Measurements from ENCODE around the gene CYP2S1. TPM values are rescaled to one million over a fixed set of nuclear protein-coding genes. Genes with fewer than 3 reads are reported as not detected.

Gene CYP2S1
- total RNA-seq, 3 donors from 2014 or later, result 0.80 to 2.0 (median 2.0) TPM

DNA sequence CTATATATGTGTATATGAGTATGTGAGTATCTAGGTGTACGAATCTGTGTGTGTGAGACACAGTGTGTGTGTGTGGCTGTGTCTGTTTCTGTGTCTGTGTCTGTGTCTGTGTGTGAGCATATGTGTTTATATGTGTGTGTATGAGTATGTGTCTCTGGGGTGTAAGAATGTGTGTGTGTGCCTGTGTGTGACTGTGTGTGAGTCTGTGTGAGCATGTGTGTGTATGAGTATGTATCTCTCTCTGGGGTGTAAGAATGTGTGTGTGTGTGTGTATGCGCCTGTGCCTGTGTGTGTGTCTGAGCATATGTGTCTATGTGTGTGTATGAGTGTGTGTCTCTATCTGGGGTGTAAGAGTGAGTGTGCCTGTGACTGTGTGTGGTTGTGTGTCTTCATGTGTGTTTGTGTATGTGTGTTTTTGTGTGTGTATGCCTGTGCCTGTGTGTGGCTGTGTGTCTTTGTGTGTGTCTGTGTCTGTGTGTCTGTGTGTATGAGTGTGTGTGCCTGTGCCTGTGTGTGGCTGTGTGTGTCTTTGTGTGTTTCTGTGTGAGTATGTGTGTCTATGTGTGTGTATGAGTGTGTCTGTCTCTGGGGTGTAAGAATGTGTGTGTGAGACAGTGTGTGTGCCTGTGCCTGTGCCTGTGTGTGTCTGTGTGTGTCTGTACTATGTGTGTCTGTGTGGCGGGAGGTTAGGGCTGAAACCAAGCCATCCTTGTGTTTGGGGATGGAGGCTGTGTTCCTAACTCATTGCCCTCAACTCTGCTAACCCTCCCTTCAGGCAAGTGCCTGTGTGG lies 37.2 kb downstream of the CYP2S1 start:
- peaks cover 0 to 7% of the 10 kb centered on the region in 2 donors for H3K4me1 ChIP-seq
- no peaks in the 10 kb centered on the region for H3K36me3 ChIP-seq
- TF ChIP-seq POLR2AphosphoS5 (IDR thresholded peaks at IDR 0.05) (no peak), POLR2A (IDR thresholded peaks at IDR 0.05) (no peak)
- TF ChIP-seq, protein P1, sequence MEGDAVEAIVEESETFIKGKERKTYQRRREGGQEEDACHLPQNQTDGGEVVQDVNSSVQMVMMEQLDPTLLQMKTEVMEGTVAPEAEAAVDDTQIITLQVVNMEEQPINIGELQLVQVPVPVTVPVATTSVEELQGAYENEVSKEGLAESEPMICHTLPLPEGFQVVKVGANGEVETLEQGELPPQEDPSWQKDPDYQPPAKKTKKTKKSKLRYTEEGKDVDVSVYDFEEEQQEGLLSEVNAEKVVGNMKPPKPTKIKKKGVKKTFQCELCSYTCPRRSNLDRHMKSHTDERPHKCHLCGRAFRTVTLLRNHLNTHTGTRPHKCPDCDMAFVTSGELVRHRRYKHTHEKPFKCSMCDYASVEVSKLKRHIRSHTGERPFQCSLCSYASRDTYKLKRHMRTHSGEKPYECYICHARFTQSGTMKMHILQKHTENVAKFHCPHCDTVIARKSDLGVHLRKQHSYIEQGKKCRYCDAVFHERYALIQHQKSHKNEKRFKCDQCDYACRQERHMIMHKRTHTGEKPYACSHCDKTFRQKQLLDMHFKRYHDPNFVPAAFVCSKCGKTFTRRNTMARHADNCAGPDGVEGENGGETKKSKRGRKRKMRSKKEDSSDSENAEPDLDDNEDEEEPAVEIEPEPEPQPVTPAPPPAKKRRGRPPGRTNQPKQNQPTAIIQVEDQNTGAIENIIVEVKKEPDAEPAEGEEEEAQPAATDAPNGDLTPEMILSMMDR (IDR thresholded peaks at IDR 0.05), result no peak
- peak overlapping the region in 1 of 2 donors; percentile 25 for H3K27ac ChIP-seq
- no peaks in the 10 kb centered on the region for H3K9me3 ChIP-seq
- no peak for DNase-seq (ENCODE audit: low spot score in 2 of 2)
- no peaks in the 10 kb centered on the region for H3K27me3 ChIP-seq
- H3K4me3 ChIP-seq, result no peak overlapping the region
- intact Hi-C loops (cut with DNase I; ENCODE audit: low total_unique reads), result no loop called here

DNA sequence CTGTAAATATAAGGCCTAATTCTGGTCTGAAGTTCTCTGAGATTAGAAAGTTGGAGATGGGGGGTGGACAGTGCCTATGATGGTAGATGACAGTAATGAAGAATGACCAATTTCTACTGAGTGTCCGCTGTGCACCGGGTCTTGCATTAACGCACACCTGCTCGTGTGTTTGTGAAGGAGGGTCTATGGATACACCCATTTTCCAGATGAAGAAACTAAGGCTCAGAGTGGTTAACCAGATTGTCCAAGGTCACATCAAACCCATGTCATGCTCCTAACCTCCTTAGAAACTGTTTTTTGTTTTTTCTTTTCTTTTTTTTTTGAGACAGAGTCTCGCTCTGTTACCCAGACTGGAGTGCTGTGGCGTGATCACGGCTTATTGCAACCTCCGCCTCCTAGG lies 39.7 kb downstream of the CYP2S1 start:
- H3K4me1 ChIP-seq, result no peaks in the 10 kb centered on the region
- no peak overlapping the region for H3K27ac ChIP-seq
- H3K27me3 ChIP-seq, result no peaks in the 10 kb centered on the region
- TF ChIP-seq, protein P1 (IDR thresholded peaks at IDR 0.05), result no peak
- no peak for TF ChIP-seq POLR2AphosphoS5 (IDR thresholded peaks at IDR 0.05)
- TF ChIP-seq POLR2A (IDR thresholded peaks at IDR 0.05), result no peak
- H3K9me3 ChIP-seq, result no peaks in the 10 kb centered on the region
- DNase-seq (ENCODE audit: low spot score in 2 of 2), result no peak
- intact Hi-C loops (cut with DNase I; ENCODE audit: low total_unique reads), result no loop called here
- no peaks in the 10 kb centered on the region for H3K36me3 ChIP-seq
- no peak overlapping the region for H3K4me3 ChIP-seq

DNA sequence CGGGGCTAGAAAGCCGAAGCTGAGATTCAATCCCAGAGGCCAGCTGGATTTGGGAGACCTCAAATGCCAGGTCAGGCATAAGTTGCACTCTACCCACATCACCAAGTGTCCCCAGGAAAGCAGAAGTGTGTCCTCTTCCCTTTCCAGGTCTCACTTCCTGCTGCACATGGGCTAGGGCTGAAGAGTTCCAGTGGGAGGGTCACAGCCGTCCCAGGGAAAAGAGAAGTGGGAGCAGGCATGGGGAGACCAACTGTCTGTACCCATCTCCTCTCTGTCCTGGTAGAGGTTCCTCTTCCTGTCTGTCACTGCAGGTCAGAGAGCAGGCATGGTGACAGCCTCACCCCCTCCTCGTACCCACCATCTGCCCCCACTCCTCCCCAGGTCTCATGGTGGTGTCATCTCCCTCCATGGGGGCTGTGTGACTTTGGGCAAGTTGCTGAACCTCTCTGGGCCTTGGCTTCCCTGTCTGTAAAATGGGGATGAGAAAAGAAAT lies 40.8 kb downstream of the CYP2S1 start:
- intact Hi-C loops (cut with DNase I; ENCODE audit: low total_unique reads), result no loop called here
- no peak overlapping the region for H3K27ac ChIP-seq

DNA sequence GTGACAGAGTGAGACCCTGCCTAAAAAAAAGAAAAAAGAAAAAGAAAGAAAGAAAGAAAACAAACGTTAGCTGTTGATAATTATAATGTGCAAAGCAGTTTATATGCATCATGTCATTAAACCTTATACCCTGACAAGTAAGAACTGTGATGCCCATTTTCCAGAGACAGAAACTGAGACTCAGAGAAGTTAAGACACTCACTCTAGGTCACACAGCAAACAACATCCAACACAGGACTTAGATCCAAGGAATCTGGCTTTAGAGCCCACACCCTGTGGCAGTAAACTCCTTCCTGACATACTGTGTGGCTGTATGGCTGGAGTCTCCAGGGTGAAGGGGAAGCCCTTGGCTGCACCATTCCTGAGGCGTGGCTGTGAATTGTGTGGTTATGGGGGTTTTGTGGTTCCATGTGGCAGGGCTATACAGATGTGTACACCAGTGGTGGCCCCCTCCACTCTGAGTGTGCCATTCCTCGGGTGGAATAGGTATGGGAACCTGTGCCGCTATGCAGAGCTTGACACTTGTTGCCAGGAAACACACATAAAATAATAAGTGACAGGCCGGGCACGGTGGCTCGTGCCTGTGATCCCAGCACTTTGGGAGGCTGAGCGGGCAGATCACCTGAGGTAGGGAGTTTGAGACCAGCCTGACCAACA lies 41.6 kb downstream of the CYP2S1 start:
- no peaks in the 10 kb centered on the region for H3K27me3 ChIP-seq
- intact Hi-C loops (cut with DNase I; ENCODE audit: low total_unique reads), result no loop called here
- H3K9me3 ChIP-seq, result no peaks in the 10 kb centered on the region
- H3K36me3 ChIP-seq, result no peaks in the 10 kb centered on the region
- DNase-seq (ENCODE audit: low spot score in 2 of 2), result no peak
- H3K27ac ChIP-seq, result no peak overlapping the region
- TF ChIP-seq POLR2A (IDR thresholded peaks at IDR 0.05), result no peak
- TF ChIP-seq, protein P1 (IDR thresholded peaks at IDR 0.05), result no peak
- no peak for TF ChIP-seq POLR2AphosphoS5 (IDR thresholded peaks at IDR 0.05)
- no peaks in the 10 kb centered on the region for H3K4me1 ChIP-seq
- no peak overlapping the region for H3K4me3 ChIP-seq

More for the DNA sequence above, 40.8 kb downstream of the CYP2S1 start:
- no peaks in the 10 kb centered on the region for H3K27me3 ChIP-seq
- TF ChIP-seq POLR2A (IDR thresholded peaks at IDR 0.05) (no peak), POLR2AphosphoS5 (IDR thresholded peaks at IDR 0.05) (no peak)
- TF ChIP-seq, protein P1 (IDR thresholded peaks at IDR 0.05), result no peak
- H3K4me1 ChIP-seq, result no peaks in the 10 kb centered on the region
- H3K4me3 ChIP-seq, result no peak overlapping the region
- DNase-seq (ENCODE audit: low spot score in 2 of 2), result no peak
- H3K36me3 ChIP-seq, result no peaks in the 10 kb centered on the region
- no peaks in the 10 kb centered on the region for H3K9me3 ChIP-seq

DNA sequence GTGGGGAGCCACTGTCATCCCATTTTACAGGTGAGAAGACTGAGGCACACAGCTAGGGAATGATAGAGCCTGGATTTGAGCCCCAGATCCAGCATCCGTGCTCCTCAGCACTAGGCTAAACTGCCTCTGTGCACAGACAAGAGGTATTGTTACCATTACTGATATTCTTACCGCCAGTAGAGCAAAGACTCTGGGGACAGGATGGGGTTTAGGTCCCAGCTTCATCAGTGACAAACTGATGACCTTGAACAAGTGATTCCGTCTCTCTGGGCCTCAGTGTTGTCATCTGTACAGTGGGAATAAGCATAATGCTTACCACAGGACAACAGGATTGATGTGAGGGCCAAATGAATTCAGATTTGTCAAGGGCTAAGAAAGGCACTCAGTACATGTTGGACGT lies 42.5 kb downstream of the CYP2S1 start:
- Histone ChIP-seq H3K27ac (no peak overlapping the region), H3K27me3 (no peaks in the 10 kb centered on the region), H3K4me1 (no peaks in the 10 kb centered on the region), H3K9me3 (no peaks in the 10 kb centered on the region), H3K4me3 (no peak overlapping the region), H3K36me3 (no peaks in the 10 kb centered on the region)
- DNase-seq (ENCODE audit: low spot score in 2 of 2), result no peak
- TF ChIP-seq, protein P1 (IDR thresholded peaks at IDR 0.05), result no peak
- TF ChIP-seq POLR2A (IDR thresholded peaks at IDR 0.05), result no peak
- intact Hi-C loops (cut with DNase I; ENCODE audit: low total_unique reads), result no loop called here

Data from breast epithelium (tissue), 4 donors.